Hippocampal formation (tissue), 2 donors: Measurements from ENCODE around the gene BFSP2.

Source experiments
- DNase-seq, 2 donors: peaks; one replicate each; lab custom pipeline; 2025; lab: John Stamatoyannopoulos, UW

The BFSP2 gene

GRCh38 chr3:133400006-133400515, at the start of gene BFSP2:
BFSP2 (plus strand) TSS chr3:133400056; CDS start chr3:133400084, 28 bp downstream.
- DNase-seq, result no peak

DNA sequence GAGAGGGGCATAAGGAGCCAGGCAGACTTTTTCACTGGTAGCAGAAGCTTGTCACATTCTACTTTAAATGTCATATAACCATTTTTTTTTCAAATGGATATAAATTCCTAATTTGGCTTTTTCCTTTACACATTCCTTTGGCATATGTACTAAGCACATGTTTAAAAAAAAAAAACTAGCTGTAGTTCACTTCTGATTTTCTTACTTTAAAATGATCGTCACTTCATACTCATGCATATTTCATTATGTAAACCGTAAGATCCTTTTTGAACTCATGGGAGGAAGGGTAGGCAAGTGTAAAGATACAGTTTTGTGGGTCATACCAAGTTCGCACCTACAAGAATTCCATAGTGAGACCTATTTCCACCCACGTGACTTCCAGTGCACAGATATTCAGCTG, 45.1 kb upstream of the BFSP2 start:
- DNase-seq, result no peak

GRCh38 chr3:133360476-133360875, 39.4 kb upstream of the BFSP2 start:
- no peak for DNase-seq

- DNase-seq, result no peak
These were observed 38.8 kb upstream of the BFSP2 start for GRCh38 chr3:133361011-133361410.

GRCh38 chr3:133361435-133361834, 38.4 kb upstream of the BFSP2 start:
- DNase-seq, result no peak

- DNase-seq, result no peak
These were observed 37.3 kb upstream of the BFSP2 start for GRCh38 chr3:133362539-133362938.

DNA sequence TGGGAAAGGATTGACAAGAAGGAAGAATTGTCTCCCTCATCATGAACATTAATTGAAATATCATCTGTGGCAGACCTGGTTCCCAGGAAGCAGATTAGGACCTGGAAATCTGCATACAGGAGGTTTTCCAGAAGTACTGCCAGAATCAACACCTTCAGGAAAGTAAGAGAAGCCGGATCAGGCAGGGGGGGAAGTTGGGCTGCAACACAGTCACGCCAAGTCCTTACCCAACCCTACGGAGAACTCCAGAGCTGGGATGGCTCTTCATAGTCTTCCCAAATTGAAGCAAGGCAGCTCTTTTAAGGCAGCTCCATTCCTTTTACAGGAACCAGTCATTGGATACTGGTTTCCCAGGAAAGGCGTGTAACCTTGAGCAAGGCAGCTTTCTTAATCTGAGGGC, 35.2 kb upstream of the BFSP2 start:
- DNase-seq, result no peak

DNA sequence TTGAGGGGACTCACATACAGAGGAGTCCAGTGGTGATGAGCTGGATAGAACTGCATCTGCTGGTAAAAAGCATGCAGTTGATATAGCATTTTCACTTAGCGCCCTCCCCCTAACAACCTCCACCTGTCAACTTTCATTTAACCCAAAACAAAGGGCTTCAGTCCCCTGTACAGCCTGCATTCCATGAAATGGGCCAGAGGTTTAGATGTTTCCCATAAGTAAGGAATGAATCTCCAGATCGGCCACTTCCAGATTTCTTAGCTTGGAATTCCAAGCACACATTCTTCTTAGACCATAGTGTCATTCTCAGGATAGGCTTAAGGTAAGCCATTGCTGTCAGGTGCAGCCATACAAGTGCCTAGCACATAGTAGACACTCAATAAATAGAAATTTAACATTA, 32.9 kb upstream of the BFSP2 start:
- DNase-seq, result no peak

GRCh38 chr3:133367403-133367802, 32.5 kb upstream of the BFSP2 start:
- no peak for DNase-seq

DNA sequence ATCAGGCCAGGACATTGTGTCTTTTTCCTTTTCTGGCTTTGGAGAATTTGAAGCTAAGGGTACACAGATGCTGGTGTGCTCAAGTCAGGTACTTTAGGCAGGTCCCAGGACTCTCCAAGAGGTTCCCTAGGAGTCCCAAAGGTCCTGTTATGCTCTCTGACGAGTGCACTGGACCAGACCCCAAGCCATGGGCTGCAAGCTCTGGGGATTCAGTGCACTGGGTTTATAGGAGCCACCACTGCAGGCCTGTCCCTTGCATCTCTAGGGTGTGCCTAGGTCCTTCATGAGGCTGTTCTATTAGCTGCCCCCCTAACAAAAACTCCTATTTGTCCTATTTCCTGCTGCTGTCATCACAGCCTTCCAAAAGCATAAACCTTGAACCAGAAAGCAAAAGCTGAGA, 31.9 kb upstream of the BFSP2 start:
- DNase-seq, result no peak

DNA sequence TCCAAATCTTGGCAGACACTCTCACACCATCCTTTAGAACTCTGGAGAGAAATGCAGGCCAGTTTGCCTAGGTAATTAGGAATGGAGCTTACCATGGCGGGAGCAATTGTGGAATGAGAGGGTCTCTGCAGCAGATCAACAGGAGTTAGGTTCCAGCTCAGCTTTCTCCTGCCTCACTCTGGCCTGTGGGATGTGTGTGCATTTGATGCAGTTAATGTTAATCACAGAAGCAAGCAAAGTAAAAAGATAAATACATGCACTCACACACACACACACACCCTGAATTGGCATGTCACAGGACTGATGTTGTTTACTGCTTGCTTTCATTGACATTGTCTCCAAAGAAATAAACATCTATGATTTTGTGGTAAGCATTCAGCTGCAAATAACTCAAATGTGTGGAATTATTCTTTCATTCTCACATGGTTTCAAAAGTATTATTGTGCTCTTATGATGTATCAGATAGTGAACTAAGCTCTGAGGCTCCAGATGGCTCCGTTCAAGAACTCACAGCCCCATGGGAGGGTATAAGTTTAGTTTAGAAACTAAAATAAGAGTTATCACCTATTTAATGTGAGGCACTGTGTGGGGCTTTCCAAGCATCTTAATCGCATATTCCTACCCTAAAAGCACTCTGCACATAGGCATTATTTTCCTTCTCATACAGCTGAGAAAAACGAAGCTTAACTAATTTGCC, 31.3 kb upstream of the BFSP2 start:
- DNase-seq, result no peak

DNA sequence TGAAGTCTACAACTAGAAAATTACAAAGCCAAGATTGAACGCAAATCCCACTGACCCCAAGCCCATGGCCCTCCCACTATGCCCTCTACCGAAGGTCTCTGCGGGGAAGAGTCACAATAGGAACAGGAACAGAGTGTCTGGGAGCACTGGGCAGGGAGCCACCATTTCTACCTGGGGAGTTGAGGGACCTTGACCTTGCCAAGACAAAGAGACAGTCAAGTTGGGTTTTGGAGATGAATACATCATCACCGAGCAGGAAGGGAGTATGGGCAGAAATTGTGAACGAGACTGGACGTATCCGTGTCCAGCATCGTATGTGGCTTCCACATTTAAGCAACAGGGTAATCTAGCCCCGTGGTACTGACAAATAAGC, 30.8 kb upstream of the BFSP2 start:
- no peak for DNase-seq

GRCh38 chr3:133371181-133371580, 28.7 kb upstream of the BFSP2 start:
- DNase-seq, result no peak

- DNase-seq, result no peak
These were observed 28.2 kb upstream of the BFSP2 start for GRCh38 chr3:133371676-133372075.

- DNase-seq, result no peak
These were observed 25.0 kb upstream of the BFSP2 start for GRCh38 chr3:133374708-133375402.

DNA sequence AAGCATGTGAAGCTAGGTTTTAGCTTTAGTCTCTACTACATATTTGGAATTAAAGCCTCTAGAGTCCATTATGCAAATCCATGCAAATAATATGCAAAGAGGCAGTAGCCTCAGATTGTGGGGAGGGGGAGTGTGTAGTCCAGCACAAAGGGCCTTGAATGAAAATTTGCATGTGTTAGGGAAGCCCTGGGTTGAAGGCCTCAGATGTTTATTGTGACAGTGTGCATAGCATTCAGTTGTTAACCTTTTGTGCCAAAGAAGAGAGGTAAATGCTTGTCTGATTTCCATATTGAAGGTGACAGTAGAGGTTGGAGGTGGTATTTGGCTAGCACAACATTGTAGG, 24.5 kb upstream of the BFSP2 start:
- no peak for DNase-seq

DNA sequence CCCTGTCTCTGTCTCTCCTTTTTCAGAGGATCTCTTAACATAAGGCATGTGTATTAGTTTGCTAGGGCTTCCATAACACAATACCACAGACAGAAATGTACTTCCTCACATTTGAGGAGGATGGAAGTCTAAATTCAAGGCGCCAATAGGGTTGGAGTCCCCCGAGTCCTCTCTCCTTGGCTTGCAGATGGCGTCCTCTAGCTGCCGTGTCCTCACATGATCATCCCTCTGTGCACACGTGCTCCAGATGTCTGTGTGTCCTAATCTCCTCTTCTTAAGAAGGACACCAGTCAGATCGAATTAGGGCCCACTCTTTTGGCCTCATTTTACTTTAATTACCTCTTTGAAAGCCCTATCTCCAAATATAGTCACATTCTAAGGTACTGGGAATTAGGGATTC, 23.0 kb upstream of the BFSP2 start:
- no peak for DNase-seq

- DNase-seq, result peak in 1 of 2 donors; percentile 49
These were observed 22.5 kb upstream of the BFSP2 start for GRCh38 chr3:133377396-133377795.

GRCh38 chr3:133379926-133380325, 19.9 kb upstream of the BFSP2 start:
- no peak for DNase-seq

DNA sequence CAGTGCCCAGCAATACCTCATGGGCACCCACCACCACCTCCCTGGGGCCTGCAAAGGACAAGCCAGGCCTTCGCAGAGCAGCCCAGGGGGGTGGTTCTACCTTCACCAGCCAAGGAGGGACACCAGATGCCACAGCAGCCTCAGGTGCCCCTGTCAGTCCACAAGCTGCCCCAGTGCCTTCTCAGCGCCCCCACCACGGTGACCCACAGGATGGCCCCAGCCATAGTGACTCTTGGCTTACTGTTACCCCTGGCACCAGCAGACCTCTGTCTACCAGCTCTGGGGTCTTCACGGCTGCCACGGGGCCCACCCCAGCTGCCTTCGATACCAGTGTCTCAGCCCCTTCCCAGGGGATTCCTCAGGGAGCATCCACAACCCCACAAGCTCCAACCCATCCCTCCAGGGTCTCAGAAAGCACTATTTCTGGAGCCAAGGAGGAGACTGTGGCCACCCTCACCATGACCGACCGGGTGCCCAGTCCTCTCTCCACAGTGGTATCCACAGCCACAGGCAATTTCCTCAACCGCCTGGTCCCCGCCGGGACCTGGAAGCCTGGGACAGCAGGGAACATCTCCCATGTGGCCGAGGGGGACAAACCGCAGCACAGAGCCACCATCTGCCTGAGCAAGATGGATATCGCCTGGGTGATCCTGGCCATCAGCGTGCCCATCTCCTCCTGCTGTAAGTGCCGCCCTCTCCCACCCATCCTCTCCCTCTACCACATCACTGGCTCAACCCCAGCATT, 19.2 kb upstream of the BFSP2 start:
- DNase-seq, result no peak

- DNase-seq, result no peak
These were observed 18.3 kb upstream of the BFSP2 start for GRCh38 chr3:133381346-133382109.

- no peak for DNase-seq
These were observed 16.7 kb upstream of the BFSP2 start for GRCh38 chr3:133383175-133383574.
